ENCODE data around the gene ALPL. TPM values are rescaled to one million over a fixed set of nuclear protein-coding genes. Genes with fewer than 3 reads are reported as not detected.

The ALPL gene
- total and polyA plus RNA-seq, 10 of the 15 experiments (the other 5 are each of a cell fraction or from before 2014, with no cell fraction given) = 0.07 to 0.59 (median 0.31) TPM; not detected in 2

DNA sequence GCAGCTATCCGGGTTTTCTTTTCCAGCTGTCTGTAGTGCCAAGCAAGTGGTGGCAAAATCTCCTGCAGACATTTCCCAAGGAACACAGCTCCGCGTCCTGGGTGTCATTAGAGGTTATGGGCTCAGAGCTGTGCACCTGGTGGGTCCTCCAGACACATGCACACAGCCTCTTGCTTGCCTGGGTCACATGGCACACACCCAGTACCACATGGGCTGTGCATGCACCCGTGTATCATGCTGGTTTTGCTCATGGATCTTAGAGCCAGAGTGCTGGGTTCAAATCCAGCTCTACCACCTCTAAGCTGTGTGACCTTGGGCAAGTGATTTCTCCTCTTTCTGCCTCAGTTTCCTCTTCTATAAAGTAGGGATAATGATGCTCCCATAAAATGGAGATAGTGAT, 61.7 kb downstream of the ALPL start (continued):
- TF ChIP-seq, protein P1, sequence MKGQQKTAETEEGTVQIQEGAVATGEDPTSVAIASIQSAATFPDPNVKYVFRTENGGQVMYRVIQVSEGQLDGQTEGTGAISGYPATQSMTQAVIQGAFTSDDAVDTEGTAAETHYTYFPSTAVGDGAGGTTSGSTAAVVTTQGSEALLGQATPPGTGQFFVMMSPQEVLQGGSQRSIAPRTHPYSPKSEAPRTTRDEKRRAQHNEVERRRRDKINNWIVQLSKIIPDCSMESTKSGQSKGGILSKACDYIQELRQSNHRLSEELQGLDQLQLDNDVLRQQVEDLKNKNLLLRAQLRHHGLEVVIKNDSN (IDR thresholded peaks at IDR 0.05; ENCODE audit: borderline replicate concordance, extremely low read length, insufficient read depth, low read depth, low read length) = no peak

DNA sequence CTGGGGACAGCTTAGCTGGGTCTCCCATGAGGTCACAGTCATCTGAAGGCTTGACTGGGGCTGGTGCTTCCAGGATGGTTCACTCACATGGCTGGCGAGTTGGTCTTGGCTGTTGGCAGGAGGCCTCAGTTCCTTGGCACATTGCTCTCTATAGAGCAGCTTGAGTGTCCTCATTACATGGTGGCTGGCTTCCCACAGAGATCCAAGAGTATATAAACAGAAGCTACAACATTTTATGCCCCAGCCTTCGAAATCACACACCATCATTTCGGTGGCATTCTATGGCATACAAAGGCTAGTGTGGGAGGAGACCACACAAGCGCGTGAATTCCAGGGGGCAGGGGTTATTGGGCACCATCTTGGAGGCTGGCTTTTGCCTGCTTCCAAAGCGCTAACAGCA, 63.0 kb downstream of the ALPL start:
- Histone ChIP-seq H3K27ac (ENCODE audit: control insufficient read depth, insufficient read depth) (no peak overlapping the region), H3K9me3 (replicated peaks; ENCODE audit: control insufficient read depth, insufficient read depth, low read length) (no peaks in the 10 kb centered on the region), H3K36me3 (ENCODE audit: control insufficient read depth in 2 of 2, insufficient read depth in 2 of 2, low read length in 1 of 2) (no peaks in the 10 kb centered on the region), H3K27me3 (replicated peaks in 1 of 2; ENCODE audit: control insufficient read depth in 2 of 2, insufficient read depth in 2 of 2, low read length in 1 of 2) (no peaks in the 10 kb centered on the region; a peak in 2 of 4 replicates), H4K20me1 (ENCODE audit: control insufficient read depth, insufficient read depth) (no peaks in the 10 kb centered on the region), H3K4me1 (ENCODE audit: control insufficient read depth, insufficient read depth, low read length) (no peaks in the 10 kb centered on the region), H3K9ac (ENCODE audit: control insufficient read depth, insufficient read depth, low read length) (no peak overlapping the region), H3K4me3 (no peak overlapping the region), H3K4me2 (ENCODE audit: control insufficient read depth, insufficient read depth) (no peak overlapping the region), H3K79me2 (ENCODE audit: control insufficient read depth, insufficient read depth, low read length) (no peaks in the 10 kb centered on the region), H2AFZ (ENCODE audit: control insufficient read depth, low read depth, low read length) (no peak overlapping the region)
- FAIRE-seq (no peak), ATAC-seq (no peak), DNase-seq (ENCODE audit: low read depth, low spot score) (no peak)
- ChIA-PET RAD21 (ENCODE audit: unreplicated experiment) (no interaction called here), POLR2A (interaction anchor here (0.5 to 0.6 kb wide), 2 partner anchors 554 to 586 kb away, joined by 3 to 4 read pairs; no protein-coding TSS in a partner anchor), CTCF (interaction anchor here (1.5 kb wide), 1 partner anchor 36 kb away, joined by 6 read pairs; no protein-coding TSS in a partner anchor), SMC1A (ENCODE audit: uncharacterized antibody, unreplicated experiment) (no interaction called here)
- BruUV-seq (replicated peaks) = no TSS peak
- in situ Hi-C loops (cut with MboI) = no loop called here
- WGBS (ENCODE audit: insufficient coverage, insufficient replicate concordance, low lambda C conversion rate, missing lambda C conversion rate) = 19% methylated on average over 6 of the region's 6 CpGs
- intact Hi-C loops (cut with micrococcal nuclease; ENCODE audit: unreplicated experiment) = loop anchor here (10.0 kb wide), 1 partner anchor 197 kb away; no protein-coding TSS in a partner anchor
- no peak for TF ChIP-seq MTA2 (IDR thresholded peaks at IDR 0.05; ENCODE audit: low read depth)

GRCh38 chr1:21572735-21573277, 63.6 kb downstream of the ALPL start:
- ATAC-seq (no peak), DNase-seq (ENCODE audit: low read depth, low spot score) (no peak), FAIRE-seq (no peak)
- H3K27me3 ChIP-seq (replicated peaks in 1 of 2; ENCODE audit: control insufficient read depth in 2 of 2, insufficient read depth in 2 of 2, low read length in 1 of 2) = no peaks in the 10 kb centered on the region; a peak in 2 of 4 replicates
- intact Hi-C loops (cut with micrococcal nuclease; ENCODE audit: unreplicated experiment) = loop anchor here (10.0 kb wide), 1 partner anchor 198 kb away; no protein-coding TSS in a partner anchor
- no peak overlapping the region for H3K4me2 ChIP-seq (ENCODE audit: control insufficient read depth, insufficient read depth)
- POLR2A ChIA-PET = no interaction called here
- H3K9ac ChIP-seq (ENCODE audit: control insufficient read depth, insufficient read depth, low read length) = no peak overlapping the region
- WGBS (ENCODE audit: insufficient coverage, insufficient replicate concordance, low lambda C conversion rate, missing lambda C conversion rate) = 30% methylated on average over 13 of the region's 13 CpGs
- no peaks in the 10 kb centered on the region for H3K9me3 ChIP-seq (replicated peaks; ENCODE audit: control insufficient read depth, insufficient read depth, low read length)
- H3K4me1 ChIP-seq (ENCODE audit: control insufficient read depth, insufficient read depth, low read length) = no peaks in the 10 kb centered on the region
- no TSS peak for BruUV-seq (replicated peaks)
- no peaks in the 10 kb centered on the region for H3K36me3 ChIP-seq (ENCODE audit: control insufficient read depth in 2 of 2, insufficient read depth in 2 of 2, low read length in 1 of 2)
- H3K4me3 ChIP-seq = no peak overlapping the region
- SMC1A ChIA-PET (ENCODE audit: uncharacterized antibody, unreplicated experiment) = interaction anchor here (1.1 kb wide), 2 partner anchors 62 to 203 kb away, joined by 3 read pairs; no protein-coding TSS in a partner anchor
- no peak overlapping the region for H2AFZ ChIP-seq (ENCODE audit: control insufficient read depth, low read depth, low read length)
- in situ Hi-C loops (cut with MboI) = no loop called here
- CTCF ChIA-PET = interaction anchor here (1.5 kb wide), 1 partner anchor 37 kb away, joined by 6 read pairs; no protein-coding TSS in a partner anchor
- H3K27ac ChIP-seq (ENCODE audit: control insufficient read depth, insufficient read depth) = no peak overlapping the region
- no peaks in the 10 kb centered on the region for H4K20me1 ChIP-seq (ENCODE audit: control insufficient read depth, insufficient read depth)
- RAD21 ChIA-PET (ENCODE audit: unreplicated experiment) = interaction anchor here (1.0 kb wide), 1 partner anchor 341 kb away, joined by 3 read pairs; no protein-coding TSS in a partner anchor
- no peaks in the 10 kb centered on the region for H3K79me2 ChIP-seq (ENCODE audit: control insufficient read depth, insufficient read depth, low read length)
- TF ChIP-seq BHLHE40 (IDR thresholded peaks at IDR 0.05; ENCODE audit: borderline replicate concordance in 1 of 2, low read depth in 2 of 2, low read length in 1 of 2) (no peak), YY1 (IDR thresholded peaks at IDR 0.05; ENCODE audit: low read depth, low read length) (no peak), CEBPB (IDR thresholded peaks at IDR 0.05; ENCODE audit: borderline replicate concordance in 1 of 2, low read depth in 2 of 2, low read length in 2 of 2) (no peak), GATAD2B (conservative IDR thresholded peaks at IDR 0.05; ENCODE audit: low read depth) (no peak), ZNF384 (IDR thresholded peaks at IDR 0.05; ENCODE audit: borderline replicate concordance, low read depth, low read length) (no peak), NFXL1 (IDR thresholded peaks at IDR 0.05; ENCODE audit: borderline replicate concordance) (no peak), MAX (IDR thresholded peaks at IDR 0.05; ENCODE audit: low read depth, low read length) (no peak), POLR2AphosphoS2 (IDR thresholded peaks at IDR 0.05; ENCODE audit: low read depth, low read length) (no peak), BCL11A (IDR thresholded peaks at IDR 0.05; ENCODE audit: low read depth, low read length) (no peak), FOS (IDR thresholded peaks at IDR 0.05; ENCODE audit: borderline replicate concordance, extremely low read depth, insufficient read length) (no peak), SUZ12 (IDR thresholded peaks at IDR 0.05; ENCODE audit: unreplicated experiment) (no peak)

Measured in GM12878 (cell line).